Endothelial cell of umbilical vein (primary cell): ENCODE results near the gene PPFIA3. TPM values are rescaled to one million over a fixed set of nuclear protein-coding genes. Genes with fewer than 3 reads are reported as not detected.

Experiments used
- BruUV-seq: library from RNA; stranded (reverse); fragments of 400-500 nt; replicated peaks from 2 replicates; lab custom pipeline; 2021; lab: Mats Ljungman, UMichigan
- CTCF ChIA-PET: fragments of 300-600, 350-600 bp; sonication (Branson Sonifier 250); formaldehyde crosslinking; loops from one replicate; lab custom pipeline; 2021; ENCODE audit warnings: antibody characterized with exemption, inconsistent platforms; lab: Charles Lee
- POLR2A ChIA-PET: fragments of 300-600, 350-600 bp; sonication (Branson Sonifier 250); formaldehyde crosslinking; loops from one replicate; lab custom pipeline; 2021; ENCODE audit warnings: antibody characterized with exemption, inconsistent platforms; lab: Charles Lee
- DNase-seq: peaks from one replicate; pipeline ENCODE4 v3.0.0-alpha.2; 2011; ENCODE audit warnings: low read depth, low spot score
- FAIRE-seq: peaks from 2 replicates; lab custom pipeline; 2011; peaks lifted over from hg19 to GRCh38; lab: Jason Lieb, UNC
- H2AFZ ChIP-seq: 2 replicates; pipeline ENCODE4 v1.6.0; 2012; ENCODE audit warnings: low read depth, low read length, control low read depth, inconsistent platforms
- H3K27ac ChIP-seq: 2 replicates; pipeline ENCODE4 v1.5.1; 2011; ENCODE audit warnings: low read depth, mild to moderate bottlenecking, control low read depth, low read length, moderate library complexity; ENCODE audit not compliant: insufficient read depth
- H3K27me3 ChIP-seq, 2 experiments: 2 replicates each; pipeline versions ENCODE4 v1.6.0 to v1.6.1; 2011; ENCODE audit warnings: low read length in 2 of 2, mixed read lengths in 1 of 2; ENCODE audit not compliant: control insufficient read depth in 2 of 2, insufficient read depth in 2 of 2
- H3K36me3 ChIP-seq, 2 experiments: 2 replicates in 1 of 2; 3 replicates in 1 of 2; pipeline ENCODE4 v1.5.1; 2011; ENCODE audit warnings: low read length in 2 of 2, mild to moderate bottlenecking in 1 of 2, moderate library complexity in 1 of 2; ENCODE audit not compliant: control insufficient read depth in 2 of 2, insufficient read depth in 2 of 2; ENCODE audit errors: extremely low read depth in 1 of 2
- H3K4me1 ChIP-seq: 3 replicates; pipeline ENCODE4 v1.5.1; 2011; ENCODE audit warnings: mild to moderate bottlenecking, low read length; ENCODE audit not compliant: control insufficient read depth, insufficient read depth; ENCODE audit errors: extremely low read depth
- H3K4me2 ChIP-seq: 2 replicates; pipeline ENCODE4 v1.6.1; 2011; ENCODE audit warnings: low read length, control low read depth, mixed read lengths; ENCODE audit not compliant: insufficient read depth
- H3K4me3 ChIP-seq, 3 experiments: fragments of 200-600 bp in 1 of 3; sonication (generic), shearing (Covaris generic) in 1 of 3; replicated peaks in 1 of 3; 2 replicates each; pipeline ENCODE4 v1.5.1; 2011 to 2016; ENCODE audit warnings: control low read depth in 3 of 3, low read length in 3 of 3, mild to moderate bottlenecking in 2 of 3, inconsistent platforms in 1 of 3, low read depth in 1 of 3, moderate library complexity in 1 of 3; ENCODE audit not compliant: insufficient read depth in 1 of 3
- H3K79me2 ChIP-seq: 2 replicates; pipeline ENCODE4 v1.6.0; 2012; ENCODE audit warnings: low read length, inconsistent platforms; ENCODE audit not compliant: control insufficient read depth, insufficient read depth
- H3K9ac ChIP-seq: replicated peaks from 2 replicates; pipeline ENCODE3; 2011; ENCODE audit warnings: low read length, control low read depth; ENCODE audit not compliant: insufficient read depth; ENCODE audit errors: extremely low read depth
- H3K9me1 ChIP-seq: replicated peaks from 3 replicates; pipeline ENCODE4 v1.6.0; 2011; ENCODE audit warnings: mild to moderate bottlenecking, low read length; ENCODE audit not compliant: control insufficient read depth, insufficient read depth; ENCODE audit errors: extremely low read depth
- H3K9me3 ChIP-seq: replicated peaks from 2 replicates; pipeline ENCODE4 v1.5.1; 2012; ENCODE audit warnings: low read length, inconsistent platforms; ENCODE audit not compliant: control insufficient read depth, insufficient read depth
- H4K20me1 ChIP-seq: replicated peaks from 2 replicates; pipeline ENCODE3; 2011; ENCODE audit warnings: mild to moderate bottlenecking, low read length; ENCODE audit not compliant: control insufficient read depth, insufficient read depth; ENCODE audit errors: extremely low read depth
- CTCF ChIP-seq, 2 donors: IDR thresholded peaks; 1 replicate in 1 of 2; 2 replicates in 1 of 2; pipeline ENCODE4 v1.5.1; 2011; ENCODE audit warnings: low read length in 2 of 2, mild to moderate bottlenecking in 2 of 2, moderate library complexity in 2 of 2, control low read depth in 1 of 2, inconsistent platforms in 1 of 2, low read depth in 1 of 2; ENCODE audit not compliant: insufficient read depth in 1 of 2; ENCODE audit errors: extremely low read depth in 1 of 2
- EZH2 ChIP-seq: IDR thresholded peaks from 2 replicates; pipeline ENCODE4 v1.6.1; 2012; ENCODE audit warnings: borderline replicate concordance, low read depth, mild to moderate bottlenecking, moderate library complexity, low read length, inconsistent platforms; ENCODE audit not compliant: severe bottlenecking
- GATA2 ChIP-seq: IDR thresholded peaks from 2 replicates; pipeline ENCODE4 v1.7.0; 2011; ENCODE audit warnings: low read depth, mild to moderate bottlenecking, moderate library complexity, mixed read lengths, low read length; ENCODE audit not compliant: insufficient read length, insufficient read depth
- JUN ChIP-seq: IDR thresholded peaks from 2 replicates; pipeline ENCODE4 v1.6.1; 2011; ENCODE audit warnings: borderline replicate concordance, low read depth; ENCODE audit not compliant: insufficient read length, insufficient read depth
- MYC ChIP-seq: IDR thresholded peaks from one replicate; pipeline ENCODE4 v1.6.1; 2011; ENCODE audit warnings: mild to moderate bottlenecking, low read depth, low read length
- POLR2A ChIP-seq: IDR thresholded peaks from 2 replicates; pipeline ENCODE4 v1.6.1; 2012; ENCODE audit warnings: low read depth, mild to moderate bottlenecking, control low read depth, low read length
- POLR2AphosphoS5 ChIP-seq: IDR thresholded peaks from 2 replicates; pipeline ENCODE4 v1.6.1; 2012; ENCODE audit warnings: low read depth, mild to moderate bottlenecking, control low read depth, low read length, moderate library complexity; ENCODE audit not compliant: insufficient read depth
- dilution Hi-C: fragments of 300-500 bp; cut with MboI; formaldehyde crosslinking; loops from one replicate; pipeline ENCODE4 v1.15.0; 2019; ENCODE audit warnings: low sequenced_read_pairs; ENCODE audit not compliant: extremely low pct_ligation_motif_present
- intact Hi-C: fragments of 100-400 bp; cut with micrococcal nuclease; formaldehyde crosslinking; loops from one replicate; pipeline ENCODE4 v1.10.0; 2022
- polyA plus RNA-seq, 4 experiments: library from polyadenylated mRNA; depleted of rRNA in 3 of 4; stranded (reverse) in 3 of 4; unstranded in 1 of 4; fragments of >200 nt; gene quantifications; 2 replicates each; pipeline versions ENCODE4 v1.2.1 to v1.2.3, GENCODE V29; 2011 to 2012; ENCODE audit warnings: missing spikeins in 1 of 4
- total RNA-seq: library from RNA; stranded (reverse); gene quantifications from 2 replicates; pipeline ENCODE4 v1.2.3, GENCODE V29; 2021

Gene PPFIA3
- total and polyA plus RNA-seq, 2 donors (not counting 3 experiments of a cell fraction or from before 2014, with no cell fraction given), result 1.3 to 2.0 TPM

GRCh38 chr19:49102303-49102702, 17.0 kb upstream of the PPFIA3 start:
- Histone ChIP-seq H3K4me3 (no peak overlapping the region), H3K9me3 (no peaks in the 10 kb centered on the region), H3K9me1 (no peaks in the 10 kb centered on the region), H3K27ac (no peak overlapping the region), H2AFZ (no peak overlapping the region), H3K36me3 (peaks cover 31 to 68% of the 10 kb centered on the region in 2 experiments), H4K20me1 (peaks cover 3% of the 10 kb centered on the region), H3K27me3 (no peaks in the 10 kb centered on the region), H3K79me2 (peaks cover 19% of the 10 kb centered on the region), H3K4me1 (no peaks in the 10 kb centered on the region), H3K4me2 (no peak overlapping the region), H3K9ac (no peak overlapping the region)
- no TSS peak for BruUV-seq
- no peak for TF ChIP-seq POLR2A
- TF ChIP-seq POLR2AphosphoS5, result no peak
- TF ChIP-seq CTCF (IDR thresholded peaks at IDR 0.05; ENCODE audit: extremely low read depth in 1 of 2, insufficient read depth in 1 of 2, low read depth in 1 of 2, low read length in 2 of 2), result no peak
- no peak for TF ChIP-seq JUN
- no peak for TF ChIP-seq GATA2
- no peak for TF ChIP-seq EZH2
- no peak for TF ChIP-seq MYC
- CTCF ChIA-PET, result interaction anchor here (1.3 kb wide), 1 partner anchor 106 kb away, joined by 3 read pairs; no protein-coding TSS in a partner anchor
- POLR2A ChIA-PET, result no interaction called here
- no peak for FAIRE-seq
- dilution Hi-C loops, result no loop called here
- intact Hi-C loops, result no loop called here
- no peak for DNase-seq
